HCT116 (cell line): ENCODE results near the gene PIGX. TPM values are rescaled to one million over a fixed set of nuclear protein-coding genes. Genes with fewer than 3 reads are reported as not detected.

ENCODE experiments used
- ATAC-seq: fragments of 200-7000 bp; cut with Tn5 transposase; 2 replicates; pipeline ENCODE4 v1.9.1; 2020; ENCODE audit warnings: mild to moderate bottlenecking, moderate library complexity
- BruUV-seq: library from RNA; stranded (reverse); fragments of 400-500 nt; replicated peaks from 2 replicates; lab custom pipeline; 2021; lab: Mats Ljungman, UMichigan
- CTCF ChIA-PET: fragments of 300-600 bp; sonication (Branson Sonifier 250); formaldehyde crosslinking; loops from one replicate; lab custom pipeline; 2021; ENCODE audit warnings: antibody characterized with exemption; lab: Charles Lee
- POLR2A ChIA-PET: fragments of 300-600, 350-600 bp; sonication (Branson Sonifier 250); formaldehyde crosslinking; loops from one replicate; lab custom pipeline; 2021; ENCODE audit warnings: antibody characterized with exemption; lab: Charles Lee
- RAD21 ChIA-PET, 2 experiments: fragments of 300-600 bp; sonication (Branson Sonifier 250); formaldehyde crosslinking; loops; one replicate each; lab custom pipeline; 2023; ENCODE audit warnings: low total read pairs in 2 of 2; ENCODE audit not compliant: uncharacterized antibody in 2 of 2, unreplicated experiment in 2 of 2, low non-redundant PET in 1 of 2; lab: Charles Lee
- DNase-seq: peaks from one replicate; pipeline ENCODE4 v3.0.0-alpha.2; 2010; ENCODE audit warnings: low read depth, low spot score
- H2AFZ ChIP-seq: fragments of 200-600 bp; shearing (Covaris generic), sonication (generic); 2 replicates; pipeline ENCODE4 v1.6.1; 2017; ENCODE audit warnings: low read depth, mixed run types, mixed read lengths, antibody characterized with exemption, low read length; ENCODE audit not compliant: poor library complexity, severe bottlenecking
- H3K27ac ChIP-seq: 2 replicates; pipeline ENCODE4 v1.5.1; 2012; ENCODE audit warnings: low read depth, low read length
- H3K27me3 ChIP-seq: fragments of 200-600 bp; sonication (generic); 2 replicates; pipeline ENCODE4 v1.6.1; 2016; ENCODE audit warnings: mixed run types, low read length, mixed read lengths; ENCODE audit not compliant: insufficient read depth
- H3K36me3 ChIP-seq, 2 experiments: fragments of 200-500 bp in 1 of 2; fragments of 200-600 bp in 1 of 2; sonication (Bioruptor generic) in 1 of 2; sonication (generic) in 1 of 2; 2 replicates each; pipeline versions ENCODE4 v1.5.1 to v1.6.1; 2014 to 2016; ENCODE audit warnings: low read length in 2 of 2, inconsistent platforms in 1 of 2, mixed read lengths in 1 of 2, mixed run types in 1 of 2; ENCODE audit not compliant: insufficient read depth in 2 of 2, control insufficient read depth in 1 of 2
- H3K4me1 ChIP-seq, 2 experiments: fragments of 200-600 bp in 1 of 2; sonication (generic) in 1 of 2; 2 replicates each; pipeline versions ENCODE4 v1.5.1 to v1.6.1; 2012 to 2017; ENCODE audit warnings: low read length in 2 of 2, inconsistent platforms in 1 of 2, mild to moderate bottlenecking in 1 of 2, mixed read lengths in 1 of 2, mixed run types in 1 of 2, moderate library complexity in 1 of 2; ENCODE audit not compliant: insufficient read depth in 2 of 2, control insufficient read depth in 1 of 2
- H3K4me2 ChIP-seq: fragments of 200-600 bp; sonication (generic); 2 replicates; pipeline ENCODE4 v1.6.1; 2017; ENCODE audit warnings: mixed run types, low read length, mixed read lengths
- H3K4me3 ChIP-seq, 2 experiments: fragments of 200-600 bp in 1 of 2; sonication (generic) in 1 of 2; replicated peaks in 1 of 2; 2 replicates each; pipeline ENCODE4 v1.5.1; 2011 to 2016; ENCODE audit warnings: low read length in 2 of 2, control low read depth in 1 of 2, low read depth in 1 of 2, mild to moderate bottlenecking in 1 of 2, mixed read lengths in 1 of 2, mixed run types in 1 of 2
- H3K79me2 ChIP-seq: fragments of 200-600 bp; sonication (generic); 2 replicates; pipeline ENCODE4 v1.6.1; 2017; ENCODE audit warnings: mild to moderate bottlenecking, mixed run types, low read length, moderate library complexity, mixed read lengths; ENCODE audit not compliant: insufficient read depth
- H3K9ac ChIP-seq: fragments of 200-600 bp; sonication (generic); 2 replicates; pipeline ENCODE4 v1.6.1; 2016; ENCODE audit warnings: low read length, mixed read lengths
- H3K9me2 ChIP-seq: fragments of 200-600 bp; sonication (generic), shearing (Covaris generic); 2 replicates; pipeline ENCODE4 v1.6.1; 2017; ENCODE audit warnings: mixed run types, mild to moderate bottlenecking, moderate library complexity; ENCODE audit not compliant: insufficient read depth
- H3K9me3 ChIP-seq, 2 experiments: fragments of 200-500 bp in 1 of 2; fragments of 200-600 bp in 1 of 2; sonication (Bioruptor generic) in 1 of 2; sonication (generic) in 1 of 2; 2 replicates each; pipeline ENCODE4 v1.6.1; 2014 to 2017; ENCODE audit warnings: low read length in 2 of 2, mixed read lengths in 2 of 2, inconsistent platforms in 1 of 2, low read depth in 1 of 2, mild to moderate bottlenecking in 1 of 2, mixed run types in 1 of 2, moderate library complexity in 1 of 2; ENCODE audit not compliant: control insufficient read depth in 1 of 2, insufficient read depth in 1 of 2
- H4K20me1 ChIP-seq: fragments of 200-600 bp; sonication (generic), shearing (Covaris generic); 2 replicates; pipeline ENCODE4 v1.6.1; 2017; ENCODE audit warnings: mixed run types, mild to moderate bottlenecking, moderate library complexity; ENCODE audit not compliant: insufficient read depth
- ATF3 ChIP-seq: IDR thresholded peaks from 2 replicates; pipeline ENCODE4 v1.6.1; 2012
- CBX3 ChIP-seq: IDR thresholded peaks from 2 replicates; pipeline ENCODE4 v1.6.1; 2012; ENCODE audit warnings: low read depth
- ELF1 ChIP-seq: IDR thresholded peaks from 2 replicates; pipeline ENCODE4 v1.6.1; 2012; ENCODE audit warnings: low read depth, borderline replicate concordance
- EZH2 ChIP-seq: fragments of 200-600 bp; sonication (generic); IDR thresholded peaks from 2 replicates; pipeline ENCODE4 v1.6.1; 2017; ENCODE audit warnings: antibody characterized with exemption, mixed run types
- POLR2A ChIP-seq: IDR thresholded peaks from 2 replicates; pipeline ENCODE4 v1.7.0; 2011; ENCODE audit warnings: borderline replicate concordance; ENCODE audit not compliant: insufficient read depth, insufficient read length; ENCODE audit errors: extremely low read depth
- RAD21 ChIP-seq: IDR thresholded peaks from 2 replicates; pipeline ENCODE4 v1.6.1; 2012; ENCODE audit warnings: low read depth, mild to moderate bottlenecking
- REST ChIP-seq: IDR thresholded peaks from 2 replicates; pipeline ENCODE4 v1.6.1; 2012; ENCODE audit warnings: low read depth
- SIN3A ChIP-seq: IDR thresholded peaks from 2 replicates; pipeline ENCODE4 v1.6.1; 2012; ENCODE audit warnings: low read depth
- SP1 ChIP-seq: IDR thresholded peaks from 2 replicates; pipeline ENCODE4 v1.6.1; 2012; ENCODE audit warnings: low read depth
- SRF ChIP-seq: IDR thresholded peaks from 2 replicates; pipeline ENCODE4 v1.6.1; 2012; ENCODE audit warnings: low read depth
- YY1 ChIP-seq: IDR thresholded peaks from 2 replicates; pipeline ENCODE4 v1.6.1; 2011; ENCODE audit warnings: low read length, low read depth, moderate library complexity, mild to moderate bottlenecking; ENCODE audit not compliant: insufficient replicate concordance; ENCODE audit errors: extremely low read depth
- ZNF274 ChIP-seq: fragments of 200-500 bp; sonication (Bioruptor generic); IDR thresholded peaks from 2 replicates; pipeline ENCODE4 v1.6.1; 2014; ENCODE audit warnings: mild to moderate bottlenecking, low read depth, low read length, inconsistent platforms
- intact Hi-C: fragments of 100-400 bp; cut with micrococcal nuclease; formaldehyde crosslinking; loops from 2 replicates; pipeline ENCODE4 v1.10.0; 2022
- total RNA-seq: library from RNA; stranded (reverse); gene quantifications from one replicate; pipeline ENCODE4 v1.2.1, GENCODE V29; 2021; ENCODE audit not compliant: unreplicated experiment
- TF ChIP-seq, protein P1 (sequence below): IDR thresholded peaks from 2 replicates; pipeline ENCODE4 v1.6.1; 2011; ENCODE audit warnings: mild to moderate bottlenecking, low read length, moderate library complexity; ENCODE audit not compliant: insufficient replicate concordance; ENCODE audit errors: extremely low read depth

Gene PIGX
- total RNA-seq, 1 experiment from 2014 or later = 27.2 TPM

DNA sequence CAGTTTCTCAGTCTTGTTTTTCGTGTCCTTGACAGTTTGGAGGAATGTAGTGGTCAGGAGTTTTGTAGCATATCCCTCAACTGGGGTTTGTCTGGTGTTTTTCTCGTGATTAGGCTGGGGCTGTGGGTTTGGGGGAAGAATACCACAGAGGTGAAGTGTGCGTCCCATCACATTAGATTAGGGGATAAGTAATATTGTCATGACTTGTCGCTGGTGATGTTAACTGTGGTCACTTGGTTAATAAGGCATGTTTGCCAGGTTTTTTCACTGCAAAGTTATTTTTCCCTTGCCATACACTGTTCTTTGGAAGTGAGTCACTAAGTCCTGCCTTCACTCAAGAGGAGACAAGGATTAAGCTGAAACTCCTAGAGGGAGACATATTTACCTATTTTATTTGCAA is 66.6 kb downstream of the PIGX start:
- RAD21 ChIA-PET = no interaction called here
- Histone ChIP-seq H3K4me3 (no peak overlapping the region), H3K4me1 (no peaks in the 10 kb centered on the region), H3K36me3 (peaks cover 0 to 2% of the 10 kb centered on the region in 2 experiments; a peak in 1 of 4 replicates)
- TF ChIP-seq, protein P1, sequence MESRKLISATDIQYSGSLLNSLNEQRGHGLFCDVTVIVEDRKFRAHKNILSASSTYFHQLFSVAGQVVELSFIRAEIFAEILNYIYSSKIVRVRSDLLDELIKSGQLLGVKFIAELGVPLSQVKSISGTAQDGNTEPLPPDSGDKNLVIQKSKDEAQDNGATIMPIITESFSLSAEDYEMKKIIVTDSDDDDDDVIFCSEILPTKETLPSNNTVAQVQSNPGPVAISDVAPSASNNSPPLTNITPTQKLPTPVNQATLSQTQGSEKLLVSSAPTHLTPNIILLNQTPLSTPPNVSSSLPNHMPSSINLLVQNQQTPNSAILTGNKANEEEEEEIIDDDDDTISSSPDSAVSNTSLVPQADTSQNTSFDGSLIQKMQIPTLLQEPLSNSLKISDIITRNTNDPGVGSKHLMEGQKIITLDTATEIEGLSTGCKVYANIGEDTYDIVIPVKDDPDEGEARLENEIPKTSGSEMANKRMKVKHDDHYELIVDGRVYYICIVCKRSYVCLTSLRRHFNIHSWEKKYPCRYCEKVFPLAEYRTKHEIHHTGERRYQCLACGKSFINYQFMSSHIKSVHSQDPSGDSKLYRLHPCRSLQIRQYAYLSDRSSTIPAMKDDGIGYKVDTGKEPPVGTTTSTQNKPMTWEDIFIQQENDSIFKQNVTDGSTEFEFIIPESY = no peak
- no peak for TF ChIP-seq YY1
- no peak for TF ChIP-seq POLR2A
- TF ChIP-seq SIN3A = no peak
- no peak for TF ChIP-seq ELF1
- no peak for TF ChIP-seq REST
- no peak for TF ChIP-seq EZH2
- no peak for TF ChIP-seq ATF3
- TF ChIP-seq ZNF274 = no peak
- TF ChIP-seq SP1 = no peak
- TF ChIP-seq SRF = no peak
- TF ChIP-seq CBX3 = no peak
- TF ChIP-seq RAD21 = no peak
- TF ChIP-seq, all 23 proteins: peak for 0
- BruUV-seq = no TSS peak
- intact Hi-C loops = no loop called here
- Histone ChIP-seq H3K9me2 (no peaks in the 10 kb centered on the region), H4K20me1 (peaks cover 5% of the 10 kb centered on the region; the same call in 1 of the 2 replicates), H3K9me3 (no peaks in the 10 kb centered on the region), H3K79me2 (peaks cover 82% of the 10 kb centered on the region), H3K27me3 (no peaks in the 10 kb centered on the region), H2AFZ (no peak overlapping the region), H3K27ac (no peak overlapping the region), H3K9ac (no peak overlapping the region), H3K4me2 (no peak overlapping the region)
- ChIA-PET POLR2A (no interaction called here), CTCF (no interaction called here)
- no peak for DNase-seq
- no peak for ATAC-seq
